ENCODE results near the gene FSHB.

DNA sequence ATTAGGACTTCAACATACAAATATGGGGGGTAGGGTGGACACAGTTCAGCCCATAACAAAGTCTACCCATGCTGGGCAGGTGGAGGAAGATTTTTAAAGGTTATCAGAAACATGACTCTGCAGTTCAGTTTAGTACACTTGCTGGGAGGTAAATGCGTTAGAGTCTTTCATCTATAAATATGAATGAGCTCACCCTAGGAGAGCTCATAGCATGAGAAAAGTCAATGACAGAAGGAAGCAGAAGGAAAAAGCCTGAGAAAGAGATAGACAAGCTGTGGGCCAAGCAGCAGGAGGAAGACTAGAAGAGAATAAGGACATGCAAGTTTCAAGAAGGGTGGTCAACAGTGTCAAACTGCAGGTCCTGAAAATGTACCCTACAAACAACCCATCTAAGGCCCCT lies 27.0 kb upstream of the FSHB start:
- TF ChIP-seq, protein P1, sequence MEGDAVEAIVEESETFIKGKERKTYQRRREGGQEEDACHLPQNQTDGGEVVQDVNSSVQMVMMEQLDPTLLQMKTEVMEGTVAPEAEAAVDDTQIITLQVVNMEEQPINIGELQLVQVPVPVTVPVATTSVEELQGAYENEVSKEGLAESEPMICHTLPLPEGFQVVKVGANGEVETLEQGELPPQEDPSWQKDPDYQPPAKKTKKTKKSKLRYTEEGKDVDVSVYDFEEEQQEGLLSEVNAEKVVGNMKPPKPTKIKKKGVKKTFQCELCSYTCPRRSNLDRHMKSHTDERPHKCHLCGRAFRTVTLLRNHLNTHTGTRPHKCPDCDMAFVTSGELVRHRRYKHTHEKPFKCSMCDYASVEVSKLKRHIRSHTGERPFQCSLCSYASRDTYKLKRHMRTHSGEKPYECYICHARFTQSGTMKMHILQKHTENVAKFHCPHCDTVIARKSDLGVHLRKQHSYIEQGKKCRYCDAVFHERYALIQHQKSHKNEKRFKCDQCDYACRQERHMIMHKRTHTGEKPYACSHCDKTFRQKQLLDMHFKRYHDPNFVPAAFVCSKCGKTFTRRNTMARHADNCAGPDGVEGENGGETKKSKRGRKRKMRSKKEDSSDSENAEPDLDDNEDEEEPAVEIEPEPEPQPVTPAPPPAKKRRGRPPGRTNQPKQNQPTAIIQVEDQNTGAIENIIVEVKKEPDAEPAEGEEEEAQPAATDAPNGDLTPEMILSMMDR (conservative IDR thresholded peaks at IDR 0.05; ENCODE audit: low read length): no peak
- TF ChIP-seq EZH2phosphoT487 (IDR thresholded peaks at IDR 0.05; ENCODE audit: borderline replicate concordance, low read depth, low read length): no peak
